ENCODE measurements around the gene DDX50. TPM values are rescaled to one million over a fixed set of nuclear protein-coding genes. Genes with fewer than 3 reads are reported as not detected.

DDX50 gene
- total RNA-seq, 1 experiment from 2014 or later: 50.7 TPM

DNA sequence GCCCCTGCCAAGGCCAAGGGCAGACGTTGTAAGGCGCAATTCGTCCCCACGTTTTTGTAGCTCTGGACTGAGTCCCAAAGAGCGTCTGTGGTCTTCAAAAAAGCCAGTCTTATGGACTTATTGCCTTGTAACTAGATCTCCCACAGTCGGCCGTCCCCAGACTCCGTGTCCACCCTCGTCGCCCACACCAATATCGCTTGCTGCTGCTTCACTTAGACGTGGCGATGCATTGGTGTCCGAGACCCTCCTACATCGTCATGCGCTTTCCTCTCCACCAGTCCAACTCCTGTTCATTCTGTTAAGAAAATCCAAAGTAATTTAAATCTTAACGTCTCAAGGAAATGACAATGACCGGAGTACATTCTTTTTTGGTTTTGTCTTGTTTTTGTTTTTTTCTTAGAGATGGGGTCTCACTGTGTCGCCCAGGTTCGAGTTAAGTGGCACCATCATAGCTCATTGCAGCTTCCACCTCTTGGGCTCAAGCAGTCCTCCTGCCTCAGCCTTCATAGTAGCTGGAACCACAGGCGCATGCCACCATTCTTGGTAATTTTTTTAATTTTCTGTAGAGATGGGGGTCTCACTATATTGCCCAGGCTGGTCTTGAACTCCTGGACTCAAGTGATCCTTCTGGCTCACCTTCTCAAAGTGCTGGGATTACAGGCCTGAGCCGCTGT is 88.3 kb downstream of the DDX50 start:
- no peak overlapping the region for H2AFZ ChIP-seq (ENCODE audit: low read length)
- no peaks in the 10 kb centered on the region for H3K9me3 Mint-ChIP-seq
- no peaks in the 10 kb centered on the region for H3K79me1 ChIP-seq (ENCODE audit: insufficient read depth, low read depth, low read length, poor library complexity, severe bottlenecking)
- no peak for DNase-seq
- H4K5ac ChIP-seq (ENCODE audit: insufficient read length, low read depth, low read length): no peak overlapping the region
- H3K36me3 Mint-ChIP-seq (ENCODE audit: insufficient read depth in 1 of 3, low read depth in 3 of 3): peaks cover 3 to 36% (median 17%) of the 10 kb centered on the region in 3 experiments; a peak in 6 of 7 replicates
- H3K79me2 ChIP-seq (ENCODE audit: insufficient read depth, low read length): peaks cover 19% of the 10 kb centered on the region; the same call in 1 of the 2 replicates
- H2AK5ac ChIP-seq (ENCODE audit: insufficient read length, low read length): no peak overlapping the region
- H3K18ac ChIP-seq (ENCODE audit: insufficient read length, low read depth, low read length): no peak overlapping the region
- no peak overlapping the region for H4K91ac ChIP-seq (ENCODE audit: insufficient read length, low read depth, low read length)
- no peaks in the 10 kb centered on the region for H3K9me3 ChIP-seq (ENCODE audit: control insufficient read depth, low read depth, low read length)
- H3K9ac ChIP-seq (ENCODE audit: extremely low read depth, insufficient read length, low read length): peak overlapping the region; percentile 75
- H3K4me1 Mint-ChIP-seq: peaks cover 19 to 25% of the 10 kb centered on the region in 2 experiments
- TF ChIP-seq, protein P1, sequence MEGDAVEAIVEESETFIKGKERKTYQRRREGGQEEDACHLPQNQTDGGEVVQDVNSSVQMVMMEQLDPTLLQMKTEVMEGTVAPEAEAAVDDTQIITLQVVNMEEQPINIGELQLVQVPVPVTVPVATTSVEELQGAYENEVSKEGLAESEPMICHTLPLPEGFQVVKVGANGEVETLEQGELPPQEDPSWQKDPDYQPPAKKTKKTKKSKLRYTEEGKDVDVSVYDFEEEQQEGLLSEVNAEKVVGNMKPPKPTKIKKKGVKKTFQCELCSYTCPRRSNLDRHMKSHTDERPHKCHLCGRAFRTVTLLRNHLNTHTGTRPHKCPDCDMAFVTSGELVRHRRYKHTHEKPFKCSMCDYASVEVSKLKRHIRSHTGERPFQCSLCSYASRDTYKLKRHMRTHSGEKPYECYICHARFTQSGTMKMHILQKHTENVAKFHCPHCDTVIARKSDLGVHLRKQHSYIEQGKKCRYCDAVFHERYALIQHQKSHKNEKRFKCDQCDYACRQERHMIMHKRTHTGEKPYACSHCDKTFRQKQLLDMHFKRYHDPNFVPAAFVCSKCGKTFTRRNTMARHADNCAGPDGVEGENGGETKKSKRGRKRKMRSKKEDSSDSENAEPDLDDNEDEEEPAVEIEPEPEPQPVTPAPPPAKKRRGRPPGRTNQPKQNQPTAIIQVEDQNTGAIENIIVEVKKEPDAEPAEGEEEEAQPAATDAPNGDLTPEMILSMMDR (conservative IDR thresholded peaks at IDR 0.05): no peak
- peak overlapping the region in 2 of 3 experiments; percentile 71 to 98; a peak in 4 of 7 replicates for H3K27ac Mint-ChIP-seq
- H3K27me3 ChIP-seq (ENCODE audit: insufficient read depth, low read length): no peaks in the 10 kb centered on the region
- H2BK20ac ChIP-seq (ENCODE audit: low read depth, low read length, poor library complexity, severe bottlenecking): no peak overlapping the region
- H3K56ac ChIP-seq (ENCODE audit: insufficient read length, low read depth, low read length): no peak overlapping the region
- H2BK120ac ChIP-seq (ENCODE audit: low read depth, low read length, poor library complexity, severe bottlenecking): no peak overlapping the region
- peak overlapping the region; percentile 95 to 100 for H3K4me3 Mint-ChIP-seq
- H3K23me2 ChIP-seq (ENCODE audit: insufficient read length, low read depth, low read length, poor library complexity, severe bottlenecking): no peaks in the 10 kb centered on the region
- no CpG with 5 or more reads among the region's 22 CpGs for WGBS (ENCODE audit: extremely low coverage, insufficient read length, low lambda C conversion rate)
- no peak overlapping the region for H4K8ac ChIP-seq (replicated peaks; ENCODE audit: insufficient read length, low read depth, low read length)
- no peak overlapping the region for H2BK15ac ChIP-seq (ENCODE audit: low read depth, low read length)
- H3K27me3 Mint-ChIP-seq (ENCODE audit: low read depth): no peaks in the 10 kb centered on the region; the same call in 1 of the 2 replicates
- no peaks in the 10 kb centered on the region; the same call in 1 of the 2 replicates for H3K4me1 ChIP-seq (ENCODE audit: insufficient read depth, low read length)
- peak overlapping the region; percentile 9; the same call in 1 of the 2 replicates for H3K14ac ChIP-seq (ENCODE audit: insufficient read depth, low read length)
- H3K23ac ChIP-seq (ENCODE audit: insufficient read length, low read depth, low read length): no peak overlapping the region
- no peak overlapping the region for H2BK12ac ChIP-seq (ENCODE audit: insufficient read length, low read depth, low read length)
- H3K4ac ChIP-seq (ENCODE audit: low read depth, low read length): no peak overlapping the region
- no peak overlapping the region for H3K27ac ChIP-seq (ENCODE audit: insufficient read length, low read depth, low read length)
- H4K20me1 ChIP-seq (ENCODE audit: control insufficient read depth, insufficient read depth, insufficient read length): no peaks in the 10 kb centered on the region
- no peak overlapping the region for H2BK5ac ChIP-seq (ENCODE audit: insufficient read length, low read length)
- no peak overlapping the region for H3T11ph ChIP-seq (ENCODE audit: low read length)
- peak overlapping the region; percentile 82 for H3K4me2 ChIP-seq (ENCODE audit: insufficient read depth, insufficient read length, low read length)

All from H9 (cell line).